GM19455 (cell line): ENCODE measurements around the gene CYP8B1.

Experiments used
- ATAC-seq: cut with Tn5 transposase; IDR thresholded peaks from one replicate; pipeline ENCODE4 v1.9.1; 2021; ENCODE audit not compliant: unreplicated experiment

CYP8B1 gene

GRCh38 chr3:42855219-42855546 lies 20.5 kb downstream of the CYP8B1 start:
- no peak for ATAC-seq

DNA sequence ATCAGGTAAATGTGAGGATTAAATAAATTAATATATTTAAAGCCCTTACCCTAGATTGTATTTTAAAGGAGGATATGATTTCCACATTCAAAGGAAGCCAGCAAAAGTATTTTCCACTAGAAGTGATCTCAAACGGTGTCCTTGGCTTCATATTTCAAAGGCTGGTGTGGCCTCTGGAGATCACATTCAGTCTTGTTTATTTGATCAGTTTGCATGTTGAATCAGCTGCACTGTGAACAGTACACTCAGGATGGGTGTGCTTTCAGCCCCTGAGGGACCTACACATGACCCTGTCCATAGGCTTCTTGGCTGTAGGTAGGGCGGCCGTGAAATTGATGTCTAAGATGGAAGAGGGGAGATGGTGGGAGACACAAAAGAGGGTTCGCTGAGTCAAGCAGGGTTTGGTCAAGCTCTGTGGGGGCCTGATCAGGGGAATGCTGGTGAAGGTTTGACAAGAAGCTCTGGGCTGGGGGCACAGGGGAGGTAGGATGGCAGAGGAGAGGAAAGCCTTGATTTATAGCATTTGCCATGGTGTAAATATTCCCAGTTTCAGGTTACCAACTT lies 21.9 kb downstream of the CYP8B1 start:
- no peak for ATAC-seq

- ATAC-seq: no peak
Measured at GRCh38 chr3:42853056-42853455, 22.6 kb downstream of the CYP8B1 start.

- no peak for ATAC-seq
Measured at GRCh38 chr3:42852441-42852840, 23.2 kb downstream of the CYP8B1 start.

GRCh38 chr3:42851228-42851834 lies 24.3 kb downstream of the CYP8B1 start:
- ATAC-seq: no peak

- ATAC-seq: no peak
Measured at GRCh38 chr3:42850263-42850662, 25.4 kb downstream of the CYP8B1 start.

DNA sequence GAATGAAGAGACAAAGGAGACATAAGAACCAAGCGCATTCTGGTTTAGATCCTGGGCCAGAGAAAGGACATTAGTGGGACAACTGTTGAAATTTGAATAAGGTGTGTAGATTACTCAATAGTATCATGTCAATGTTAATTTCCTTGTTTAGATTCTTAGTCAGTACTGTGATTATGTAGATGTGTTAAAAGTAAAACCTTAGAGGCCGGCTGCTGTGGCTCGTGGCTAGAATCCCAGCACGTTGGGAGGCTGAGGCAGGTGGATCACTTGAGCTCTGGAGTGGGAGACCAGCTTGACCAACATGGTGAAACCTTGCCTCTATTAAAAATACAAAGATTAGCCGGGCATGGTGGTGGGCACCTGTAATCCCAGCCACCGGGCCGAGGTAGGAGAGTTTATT lies 26.7 kb downstream of the CYP8B1 start:
- no peak for ATAC-seq

GRCh38 chr3:42847731-42848130 lies 27.9 kb downstream of the CYP8B1 start:
- no peak for ATAC-seq

DNA sequence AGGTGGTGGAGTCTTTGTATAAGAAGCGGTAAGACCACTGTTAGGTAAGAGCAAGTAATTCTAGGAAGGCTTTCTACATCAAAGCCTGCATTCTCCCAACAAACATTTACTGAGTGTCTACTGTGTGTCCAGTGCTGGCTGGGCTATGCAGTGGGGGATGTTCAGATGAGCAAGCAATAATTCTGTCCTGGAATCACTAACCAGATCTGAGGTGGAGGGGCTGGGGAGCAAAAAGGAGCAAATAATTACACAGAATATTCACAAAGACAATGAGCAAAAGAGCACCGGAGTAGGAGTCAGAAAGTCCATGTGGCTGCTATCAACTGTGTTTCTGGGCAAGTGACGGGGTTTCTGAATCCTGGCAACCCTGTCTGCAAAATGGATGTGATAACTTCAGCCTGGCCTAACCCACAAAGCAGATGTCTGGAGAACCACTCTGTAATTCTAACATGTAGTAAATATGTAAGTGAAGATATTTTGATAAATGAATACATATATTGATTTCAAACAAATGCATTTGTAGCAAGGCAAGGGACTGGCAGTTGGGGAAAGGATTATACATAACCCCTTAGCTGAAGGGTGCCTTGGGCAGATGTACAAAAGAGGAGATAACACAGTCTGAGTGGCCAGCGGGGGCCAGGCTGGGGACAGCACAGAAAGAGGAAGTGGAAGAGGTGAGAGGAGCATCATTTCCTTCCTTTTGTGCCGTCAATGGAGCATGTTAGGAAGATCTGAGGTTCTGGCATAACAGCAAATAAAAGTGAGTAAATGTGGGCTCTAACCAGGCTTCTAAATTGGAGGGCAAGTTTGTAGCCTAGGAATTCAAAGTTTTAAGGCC lies 28.8 kb downstream of the CYP8B1 start:
- ATAC-seq: no peak

DNA sequence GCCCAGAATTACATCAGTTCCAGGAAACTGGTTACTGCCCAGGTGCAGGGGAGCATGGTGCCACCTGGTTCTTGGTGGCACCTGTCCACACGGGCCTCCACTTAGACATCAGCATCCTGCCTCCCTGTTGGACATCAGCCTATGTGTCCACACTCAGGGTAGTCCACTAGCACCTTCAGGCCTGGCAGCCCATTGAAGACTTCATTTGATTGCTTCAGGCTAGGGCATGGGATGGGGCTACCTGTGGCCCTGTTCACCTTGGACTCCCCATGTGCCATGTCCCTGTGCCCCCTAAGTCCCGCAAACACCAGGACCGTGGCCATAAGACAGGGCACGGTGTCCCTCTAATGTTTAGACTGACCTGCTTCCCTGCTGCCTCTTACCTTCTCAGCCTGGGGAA lies 30.9 kb downstream of the CYP8B1 start:
- ATAC-seq: no peak

GRCh38 chr3:42844412-42844713 lies 31.3 kb downstream of the CYP8B1 start:
- ATAC-seq: no peak

GRCh38 chr3:42843713-42844411 lies 31.8 kb downstream of the CYP8B1 start:
- ATAC-seq: no peak

DNA sequence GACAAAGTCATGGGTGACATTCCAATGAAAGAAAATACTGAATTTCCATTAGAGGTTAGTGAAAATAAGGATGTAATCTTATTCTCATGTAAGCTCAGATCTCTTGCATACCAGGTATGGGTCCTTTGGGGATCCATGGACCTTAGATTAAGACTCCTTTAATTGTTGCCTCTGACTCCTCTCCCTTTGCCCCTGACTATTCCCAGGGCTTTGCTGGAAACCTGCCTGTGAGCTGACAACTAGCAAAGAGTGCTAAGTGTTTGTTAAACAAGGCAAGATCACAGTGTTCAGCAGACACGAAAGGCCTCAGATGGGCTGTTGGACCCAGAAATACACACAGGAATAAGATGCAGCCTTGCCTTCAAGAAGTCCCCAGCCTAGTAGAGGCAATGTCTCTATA lies 34.3 kb downstream of the CYP8B1 start:
- no peak for ATAC-seq

GRCh38 chr3:42839616-42840015 lies 36.1 kb downstream of the CYP8B1 start:
- peak; percentile 99 for ATAC-seq

DNA sequence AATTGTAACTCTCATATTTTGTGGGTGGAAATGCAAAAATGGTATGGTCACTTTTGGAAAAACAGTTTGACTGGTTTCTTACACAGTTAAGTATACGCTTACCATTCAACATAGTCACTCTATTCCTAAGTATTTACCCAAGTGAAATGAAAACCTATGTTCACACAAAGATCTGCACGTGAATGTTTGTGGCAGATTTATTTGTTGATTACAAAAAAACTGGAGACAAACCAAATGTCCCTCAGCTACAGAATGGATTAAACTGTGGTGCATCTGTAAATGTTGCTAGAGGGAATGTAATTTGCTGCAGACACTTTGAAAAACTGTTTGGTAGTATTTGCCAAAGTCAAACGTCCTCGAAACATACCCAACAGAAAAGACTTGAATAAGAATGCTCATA lies 37.1 kb downstream of the CYP8B1 start:
- ATAC-seq: no peak

- no peak for ATAC-seq
Measured at GRCh38 chr3:42836150-42837123, 39.2 kb downstream of the CYP8B1 start.

DNA sequence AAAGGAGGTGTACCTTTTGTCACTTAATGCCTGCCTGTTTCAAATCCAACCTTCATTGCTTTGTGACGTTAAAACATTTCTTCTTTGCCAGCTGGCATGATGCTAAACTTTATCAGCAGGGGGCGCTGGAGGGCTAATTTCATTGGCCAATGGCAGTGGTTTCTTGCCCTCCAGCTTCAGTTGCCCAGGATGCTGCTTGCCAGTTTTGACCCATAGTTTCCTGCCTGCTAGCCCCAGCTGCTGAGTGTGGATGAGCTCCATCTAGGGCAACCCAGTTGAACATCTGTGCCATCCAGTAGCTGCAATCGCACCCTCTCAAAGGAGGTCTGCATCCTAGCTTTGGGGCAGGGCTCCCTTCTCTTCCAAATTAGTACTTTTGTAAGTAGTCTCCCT lies 44.4 kb downstream of the CYP8B1 start:
- no peak for ATAC-seq

DNA sequence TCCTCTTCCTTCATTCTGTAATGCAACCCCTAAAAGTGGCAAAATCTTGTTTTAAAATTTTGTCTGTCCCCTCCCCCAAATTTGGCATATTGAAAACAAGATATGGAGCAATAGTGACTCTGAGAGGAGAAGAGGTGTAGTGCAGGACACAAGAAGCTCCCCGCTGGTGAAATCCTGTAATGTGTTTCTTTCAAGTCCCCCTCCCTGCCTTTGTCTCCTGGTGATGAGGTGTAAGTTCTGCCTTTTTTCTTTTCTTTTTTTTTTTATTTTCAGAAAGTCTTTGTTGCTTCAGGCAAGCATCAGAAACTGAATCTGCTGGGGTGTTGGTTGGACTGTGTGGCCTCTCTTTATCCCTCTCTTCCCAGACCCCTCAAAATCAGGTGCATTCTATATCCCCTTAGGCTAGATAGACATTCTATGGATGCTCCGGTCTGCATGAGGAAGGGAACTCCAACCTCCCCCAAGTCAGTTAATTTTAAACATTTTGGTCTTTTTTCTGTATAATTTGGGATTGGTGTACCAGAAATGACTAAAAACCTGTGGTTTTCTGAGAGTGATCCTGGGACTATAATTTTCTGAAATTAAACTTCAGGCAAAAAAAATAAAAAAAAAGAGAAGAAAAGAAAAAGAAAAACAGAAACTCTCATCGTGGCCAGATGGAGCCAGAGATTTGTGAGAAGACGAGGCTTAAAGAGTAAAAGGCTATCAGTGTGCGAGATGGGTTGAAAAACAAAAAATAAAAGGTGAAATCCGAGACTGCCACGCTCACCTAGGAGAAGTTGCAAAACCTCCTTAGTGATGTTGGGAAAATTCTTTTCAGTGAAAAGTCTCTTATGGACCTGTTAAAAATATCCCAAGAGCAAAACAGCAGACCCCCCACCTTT lies 45.0 kb downstream of the CYP8B1 start:
- ATAC-seq: no peak

DNA sequence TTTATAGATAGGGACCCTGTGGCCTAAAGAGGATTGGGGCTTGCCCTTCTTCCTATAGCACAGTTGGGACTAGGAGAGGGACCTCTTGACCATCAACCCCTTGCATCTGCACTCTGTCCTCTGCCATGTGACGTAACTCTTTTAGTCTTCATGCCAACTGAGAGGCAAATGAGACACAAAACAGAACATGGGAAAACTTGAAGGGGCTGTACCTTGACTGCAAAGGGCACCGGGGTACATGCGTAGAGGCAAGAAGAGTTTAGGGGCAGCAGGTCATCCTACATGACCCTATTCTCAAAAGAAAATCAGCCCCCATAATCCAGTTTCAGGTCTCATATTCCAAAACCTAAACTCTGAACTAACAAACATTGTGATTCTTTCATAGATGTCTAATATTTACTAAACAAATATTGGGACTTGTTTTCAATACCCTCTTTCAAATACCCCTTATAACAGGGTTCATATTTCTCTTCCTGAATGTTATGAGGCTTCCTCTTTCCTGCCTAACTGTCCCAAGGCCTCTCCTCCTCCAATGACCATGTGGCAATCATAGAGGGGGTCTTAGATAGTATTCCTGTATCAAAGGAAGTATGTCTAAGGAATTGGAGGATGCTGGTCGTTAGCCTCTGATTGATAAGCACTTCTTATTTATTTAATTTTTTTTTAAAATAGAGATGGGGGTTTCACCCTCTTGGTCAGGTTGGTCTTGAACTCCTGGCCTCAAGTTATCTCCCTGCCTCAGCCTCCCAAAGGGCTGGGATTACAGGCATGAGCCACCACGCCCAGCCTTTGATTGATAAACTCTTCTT lies 45.8 kb downstream of the CYP8B1 start:
- no peak for ATAC-seq
